ENCODE data around the gene MRAP2.
A peak's percentile ranks its signal among the peaks of the same experiment; 100 is the strongest.
"Not testable (repeated sequence)": the region's sequence is repeated elsewhere in the genome, so short reads cannot be mapped to it uniquely, and the experiment has no call there.

The MRAP2 gene

GRCh38 chr6:84013931-84014330 lies 19.6 kb upstream of the MRAP2 start:
- Histone ChIP-seq H3K9me3 (replicated peaks; ENCODE audit: low read length) (no peaks in the 10 kb centered on the region), H3K4me2 (ENCODE audit: low read length) (no peak overlapping the region), H3K4me3 (ENCODE audit: low read length) (no peak overlapping the region), H3K27me3 (ENCODE audit: control insufficient read depth, insufficient read depth, low read length) (peaks cover 16% of the 10 kb centered on the region), H3K36me3 (ENCODE audit: insufficient read depth, low read length) (no peaks in the 10 kb centered on the region), H3K4me1 (ENCODE audit: control insufficient read depth, insufficient read depth, low read length) (no peaks in the 10 kb centered on the region), H3K9ac (ENCODE audit: low read depth, low read length) (no peak overlapping the region)

- Histone ChIP-seq H3K36me3 (ENCODE audit: insufficient read depth, low read length) (no peaks in the 10 kb centered on the region), H3K4me3 (ENCODE audit: low read length) (no peak overlapping the region), H3K9ac (ENCODE audit: low read depth, low read length) (no peak overlapping the region), H3K9me3 (replicated peaks; ENCODE audit: low read length) (no peaks in the 10 kb centered on the region), H3K4me2 (ENCODE audit: low read length) (no peak overlapping the region), H3K4me1 (ENCODE audit: control insufficient read depth, insufficient read depth, low read length) (no peaks in the 10 kb centered on the region), H3K27me3 (ENCODE audit: control insufficient read depth, insufficient read depth, low read length) (peaks cover 16% of the 10 kb centered on the region)
Measured at GRCh38 chr6:84016029-84016428, 17.5 kb upstream of the MRAP2 start.

- H3K36me3 ChIP-seq (ENCODE audit: insufficient read depth, low read length): no peaks in the 10 kb centered on the region
- no peak overlapping the region for H3K4me2 ChIP-seq (ENCODE audit: low read length)
- no peaks in the 10 kb centered on the region for H3K9me3 ChIP-seq (replicated peaks; ENCODE audit: low read length)
- peaks cover 16% of the 10 kb centered on the region for H3K27me3 ChIP-seq (ENCODE audit: control insufficient read depth, insufficient read depth, low read length)
- H3K4me3 ChIP-seq (ENCODE audit: low read length): no peak overlapping the region
- H3K4me1 ChIP-seq (ENCODE audit: control insufficient read depth, insufficient read depth, low read length): no peaks in the 10 kb centered on the region
- no peak overlapping the region for H3K9ac ChIP-seq (ENCODE audit: low read depth, low read length)
Measured at GRCh38 chr6:84017709-84018452, 15.7 kb upstream of the MRAP2 start.

GRCh38 chr6:84018453-84019061 lies 15.0 kb upstream of the MRAP2 start:
- Histone ChIP-seq H3K9me3 (replicated peaks; ENCODE audit: low read length) (no peaks in the 10 kb centered on the region), H3K27me3 (ENCODE audit: control insufficient read depth, insufficient read depth, low read length) (peaks cover 16% of the 10 kb centered on the region), H3K36me3 (ENCODE audit: insufficient read depth, low read length) (no peaks in the 10 kb centered on the region), H3K4me1 (ENCODE audit: control insufficient read depth, insufficient read depth, low read length) (no peaks in the 10 kb centered on the region), H3K4me3 (ENCODE audit: low read length) (no peak overlapping the region), H3K4me2 (ENCODE audit: low read length) (no peak overlapping the region), H3K9ac (ENCODE audit: low read depth, low read length) (no peak overlapping the region)

- Histone ChIP-seq H3K9me3 (replicated peaks; ENCODE audit: low read length) (no peaks in the 10 kb centered on the region), H3K27me3 (ENCODE audit: control insufficient read depth, insufficient read depth, low read length) (peaks cover 16% of the 10 kb centered on the region), H3K36me3 (ENCODE audit: insufficient read depth, low read length) (no peaks in the 10 kb centered on the region), H3K4me2 (ENCODE audit: low read length) (no peak overlapping the region), H3K4me3 (ENCODE audit: low read length) (no peak overlapping the region), H3K9ac (ENCODE audit: low read depth, low read length) (no peak overlapping the region), H3K4me1 (ENCODE audit: control insufficient read depth, insufficient read depth, low read length) (no peaks in the 10 kb centered on the region)
Measured at GRCh38 chr6:84019141-84019841, 14.3 kb upstream of the MRAP2 start.

- H3K4me1 ChIP-seq (ENCODE audit: control insufficient read depth, insufficient read depth, low read length): no peaks in the 10 kb centered on the region
- no peaks in the 10 kb centered on the region for H3K36me3 ChIP-seq (ENCODE audit: insufficient read depth, low read length)
- H3K4me2 ChIP-seq (ENCODE audit: low read length): no peak overlapping the region
- peaks cover 16% of the 10 kb centered on the region for H3K27me3 ChIP-seq (ENCODE audit: control insufficient read depth, insufficient read depth, low read length)
- no peaks in the 10 kb centered on the region for H3K9me3 ChIP-seq (replicated peaks; ENCODE audit: low read length)
- no peak overlapping the region for H3K4me3 ChIP-seq (ENCODE audit: low read length)
- no peak overlapping the region for H3K9ac ChIP-seq (ENCODE audit: low read depth, low read length)
Measured at GRCh38 chr6:84019842-84020211, 13.7 kb upstream of the MRAP2 start.

- Histone ChIP-seq H3K4me2 (ENCODE audit: low read length) (no peak overlapping the region), H3K9ac (ENCODE audit: low read depth, low read length) (no peak overlapping the region), H3K27me3 (ENCODE audit: control insufficient read depth, insufficient read depth, low read length) (peaks cover 16% of the 10 kb centered on the region), H3K36me3 (ENCODE audit: insufficient read depth, low read length) (no peaks in the 10 kb centered on the region), H3K4me3 (ENCODE audit: low read length) (no peak overlapping the region), H3K9me3 (replicated peaks; ENCODE audit: low read length) (no peaks in the 10 kb centered on the region), H3K4me1 (ENCODE audit: control insufficient read depth, insufficient read depth, low read length) (peaks cover 4% of the 10 kb centered on the region)
Measured at GRCh38 chr6:84021625-84022024, 11.9 kb upstream of the MRAP2 start.

- no peaks in the 10 kb centered on the region for H3K27me3 ChIP-seq (ENCODE audit: control insufficient read depth, insufficient read depth, low read length)
- H3K36me3 ChIP-seq (ENCODE audit: insufficient read depth, low read length): no peaks in the 10 kb centered on the region
- H3K4me2 ChIP-seq (ENCODE audit: low read length): peak overlapping the region; percentile 58
- no peak overlapping the region for H3K9ac ChIP-seq (ENCODE audit: low read depth, low read length)
- peaks cover 21% of the 10 kb centered on the region for H3K4me1 ChIP-seq (ENCODE audit: control insufficient read depth, insufficient read depth, low read length)
- H3K4me3 ChIP-seq (ENCODE audit: low read length): peak overlapping the region; percentile 4
- no peaks in the 10 kb centered on the region for H3K9me3 ChIP-seq (replicated peaks; ENCODE audit: low read length)
Measured at GRCh38 chr6:84026721-84027164, 6.8 kb upstream of the MRAP2 start.

- H3K4me2 ChIP-seq (ENCODE audit: low read length): peak overlapping the region; percentile 58
- no peaks in the 10 kb centered on the region for H3K27me3 ChIP-seq (ENCODE audit: control insufficient read depth, insufficient read depth, low read length)
- H3K9me3 ChIP-seq (replicated peaks; ENCODE audit: low read length): no peaks in the 10 kb centered on the region
- no peak overlapping the region for H3K9ac ChIP-seq (ENCODE audit: low read depth, low read length)
- H3K4me3 ChIP-seq (ENCODE audit: low read length): peak overlapping the region; percentile 1
- peaks cover 21% of the 10 kb centered on the region for H3K4me1 ChIP-seq (ENCODE audit: control insufficient read depth, insufficient read depth, low read length)
- no peaks in the 10 kb centered on the region for H3K36me3 ChIP-seq (ENCODE audit: insufficient read depth, low read length)
Measured at GRCh38 chr6:84027340-84028181, 6.0 kb upstream of the MRAP2 start.

- Histone ChIP-seq H3K4me1 (ENCODE audit: control insufficient read depth, insufficient read depth, low read length) (peaks cover 21% of the 10 kb centered on the region), H3K36me3 (ENCODE audit: insufficient read depth, low read length) (no peaks in the 10 kb centered on the region), H3K9ac (ENCODE audit: low read depth, low read length) (no peak overlapping the region), H3K9me3 (replicated peaks; ENCODE audit: low read length) (no peaks in the 10 kb centered on the region), H3K27me3 (ENCODE audit: control insufficient read depth, insufficient read depth, low read length) (no peaks in the 10 kb centered on the region), H3K4me2 (ENCODE audit: low read length) (no peak overlapping the region), H3K4me3 (ENCODE audit: low read length) (no peak overlapping the region)
Measured at GRCh38 chr6:84028350-84028749, 5.2 kb upstream of the MRAP2 start.

- not testable (repeated sequence) for H3K4me2 ChIP-seq (ENCODE audit: low read length); H3K4me3 ChIP-seq (ENCODE audit: low read length); H3K36me3 ChIP-seq (ENCODE audit: insufficient read depth, low read length); H3K9me3 ChIP-seq (replicated peaks; ENCODE audit: low read length); H3K9ac ChIP-seq (ENCODE audit: low read depth, low read length)
- Histone ChIP-seq H3K4me1 (ENCODE audit: control insufficient read depth, insufficient read depth, low read length) (peaks cover 13% of the 10 kb centered on the region), H3K27me3 (ENCODE audit: control insufficient read depth, insufficient read depth, low read length) (peaks cover 11% of the 10 kb centered on the region)
Measured at GRCh38 chr6:84032000-84032399, 1.6 kb upstream of the MRAP2 start.
